A549 (cell line): ENCODE data around the gene NTNG1. TPM values are rescaled to one million over a fixed set of nuclear protein-coding genes. Genes with fewer than 3 reads are reported as not detected.
A peak's percentile ranks its signal among the peaks of the same experiment; 100 is the strongest.

Experiments used
- ATAC-seq, 2 experiments: fragments of 200-7000 bp in 1 of 2; fragments of >200 bp in 1 of 2; cut with Nextera tagmentation in 1 of 2; cut with Tn5 transposase in 1 of 2; 3 replicates each; pipeline versions ENCODE4 v1.8.0 to v1.9.1; 2018 to 2020; ENCODE audit warnings: mild to moderate bottlenecking in 1 of 2, moderate library complexity in 1 of 2
- CTCF ChIA-PET: fragments of 300-600 bp; sonication (Branson Sonifier 250); formaldehyde crosslinking; extraction: SDS; loops from one replicate; lab custom pipeline; 2021; ENCODE audit warnings: antibody characterized with exemption, inconsistent platforms; lab: Yijun Ruan, JAX
- POLR2A ChIA-PET: fragments of 350-600 bp; formaldehyde crosslinking; extraction: SDS; loops from one replicate; lab custom pipeline; 2021; ENCODE audit warnings: antibody characterized with exemption, inconsistent platforms; lab: Yijun Ruan, JAX
- DNase-seq, 2 experiments: peaks; one replicate each; pipeline versions ENCODE4 v3.0.0 to v3.0.0-alpha.2; 2011 to 2016; ENCODE audit warnings: low read depth in 1 of 2, low spot score in 1 of 2
- FAIRE-seq: peaks from 2 replicates; lab custom pipeline; 2011; peaks lifted over from hg19 to GRCh38; lab: Jason Lieb, UNC
- H3K27ac ChIP-seq, 2 experiments: fragments of >200 bp; sonication (Bioruptor Twin); formaldehyde crosslinking; 3 replicates each; pipeline ENCODE4 v1.5.1; 2016 to 2017
- H3K4me1 ChIP-seq: fragments of >200 bp; sonication (Bioruptor Twin); formaldehyde crosslinking; 3 replicates; pipeline ENCODE4 v1.6.1; 2016
- H3K4me2 ChIP-seq: fragments of >200 bp; sonication (Bioruptor Twin); formaldehyde crosslinking; 3 replicates; pipeline ENCODE4 v1.6.1; 2016
- H3K4me3 ChIP-seq: fragments of >200 bp; sonication (Bioruptor Twin); formaldehyde crosslinking; 3 replicates; pipeline ENCODE4 v1.5.1; 2016
- H3K9me3 ChIP-seq: fragments of >200 bp; sonication (Bioruptor Twin); formaldehyde crosslinking; 3 replicates; pipeline ENCODE4 v1.6.1; 2016
- CHD2 ChIP-seq: fragments of 150-350 bp; IDR thresholded peaks from 2 replicates; pipeline ENCODE4 v1.6.1; 2014; ENCODE audit warnings: low read length; ENCODE audit not compliant: partially characterized antibody
- CTCF ChIP-seq: fragments of >200 bp; sonication (Bioruptor Twin); formaldehyde crosslinking; IDR thresholded peaks from 3 replicates; pipeline ENCODE4 v1.5.1; 2016
- EHF ChIP-seq: fragments of 250-450 bp; sonication (Bioruptor Pico); IDR thresholded peaks from 2 replicates; pipeline ENCODE4 v1.5.0; 2020; ENCODE audit warnings: mild to moderate bottlenecking
- EHMT2 ChIP-seq: fragments of 200-600 bp; sonication (generic); IDR thresholded peaks from 2 replicates; pipeline ENCODE4 v1.6.1; 2016; ENCODE audit warnings: antibody characterized with exemption, low read depth, mild to moderate bottlenecking, moderate library complexity
- ESRRA ChIP-seq: fragments of 150-350 bp; IDR thresholded peaks from 2 replicates; pipeline ENCODE4 v1.6.1; 2014; ENCODE audit warnings: mild to moderate bottlenecking, low read length, borderline replicate concordance
- FOSB ChIP-seq: fragments of 250-450 bp; sonication (Bioruptor Pico); IDR thresholded peaks from 2 replicates; pipeline ENCODE4 v1.5.0; 2020; ENCODE audit warnings: mild to moderate bottlenecking, moderate library complexity
- FOSL2 ChIP-seq, 2 experiments: fragments of 450-650 bp in 1 of 2; fragments of >200 bp in 1 of 2; sonication (Bioruptor Twin) in 1 of 2; formaldehyde crosslinking; IDR thresholded peaks; 2 replicates each; pipeline versions ENCODE4 v1.5.0 to v1.6.1; 2016 to 2020; ENCODE audit warnings: mild to moderate bottlenecking in 1 of 2, moderate library complexity in 1 of 2
- HEYL ChIP-seq: fragments of 250-450 bp; sonication (Bioruptor Pico); IDR thresholded peaks from 2 replicates; pipeline ENCODE4 v1.8.0; 2021; ENCODE audit warnings: mild to moderate bottlenecking, moderate library complexity
- KDM1A ChIP-seq: fragments of 200-600 bp; sonication (generic); IDR thresholded peaks from 2 replicates; pipeline ENCODE4 v1.6.1; 2016; ENCODE audit warnings: low read depth, mild to moderate bottlenecking
- NFE2L2 ChIP-seq: fragments of 150-350 bp; conservative IDR thresholded peaks from 2 replicates; pipeline ENCODE4 v1.6.1; 2014; ENCODE audit warnings: low read length
- NR3C1 ChIP-seq: fragments of >200 bp; sonication (Bioruptor Twin); formaldehyde crosslinking; IDR thresholded peaks from 3 replicates; pipeline ENCODE4 v1.6.1; 2017
- PBX3 ChIP-seq: IDR thresholded peaks from 2 replicates; pipeline ENCODE4 v1.6.1; 2012
- RAD21 ChIP-seq, 2 experiments: fragments of >200 bp in 1 of 2; sonication (Bioruptor Twin) in 1 of 2; formaldehyde crosslinking in 1 of 2; IDR thresholded peaks in 1 of 2; conservative IDR thresholded peaks in 1 of 2; 2 replicates in 1 of 2; 3 replicates in 1 of 2; pipeline ENCODE4 v1.6.1; 2012 to 2018; ENCODE audit warnings: inconsistent platforms in 1 of 2
- REST ChIP-seq: fragments of 200-600 bp; sonication (generic); IDR thresholded peaks from 2 replicates; pipeline ENCODE4 v1.6.1; 2016; ENCODE audit warnings: antibody characterized with exemption, mild to moderate bottlenecking, moderate library complexity
- SMC3 ChIP-seq: fragments of >200 bp; sonication (Bioruptor Twin); formaldehyde crosslinking; IDR thresholded peaks from 3 replicates; pipeline ENCODE4 v1.6.1; 2018; ENCODE audit warnings: inconsistent platforms
- SREBF2 ChIP-seq: fragments of 450-650 bp; IDR thresholded peaks from 2 replicates; pipeline ENCODE4 v1.6.1; 2014; ENCODE audit warnings: mild to moderate bottlenecking, moderate library complexity
- USF2 ChIP-seq: fragments of 450-650 bp; IDR thresholded peaks from 2 replicates; pipeline ENCODE4 v1.6.1; 2014; ENCODE audit warnings: antibody characterized with exemption
- ZC3H11A ChIP-seq: fragments of 450-650 bp; IDR thresholded peaks from 2 replicates; pipeline ENCODE4 v1.6.1; 2014; ENCODE audit warnings: antibody characterized with exemption, mild to moderate bottlenecking
- WGBS: methylation state at CpG from one replicate; pipeline ENCODE4 v1.1.6; 2017; ENCODE audit errors: missing lambda C conversion rate; 5-methylcytosine and 5-hydroxymethylcytosine counted together
- polyA plus RNA-seq, 4 experiments: library from polyadenylated mRNA; depleted of rRNA in 3 of 4; stranded (reverse); fragments of >200 nt; fragmentation: RNase III in 1 of 4; extraction: RNeasy Plus Mini Kit Qiagen cat#74134 plus additional on column Dnase treatment in 1 of 4; gene quantifications; 2 replicates in 3 of 4; 3 replicates in 1 of 4; pipeline ENCODE4 v1.2.3, GENCODE V29; 2011 to 2017

Gene NTNG1
- polyA plus RNA-seq, 2 of the 4 experiments (the other 2 are of a cell fraction), result not detected

- POLR2A ChIA-PET, result no interaction called here
- TF ChIP-seq CTCF (no peak), EHMT2 (no peak), USF2 (no peak), NR3C1 (no peak), SMC3 (no peak), FOSL2 (IDR thresholded peaks at IDR 0.05) (no peak), FOSL2 (CRISPR knock-in tag; IDR thresholded peaks at IDR 0.05) (no peak), ESRRA (no peak), EHF (no peak), SREBF2 (no peak), CHD2 (no peak), REST (no peak), FOSB (no peak)
- TF ChIP-seq, all 56 proteins: peak for 0
- H3K9me3 ChIP-seq, result no peaks in the 10 kb centered on the region
- FAIRE-seq (no peak), ATAC-seq (peak; percentile 47 to 69; a peak in 4 of 6 replicates), DNase-seq (no peak)
- CTCF ChIA-PET, result interaction anchor here (0.6 to 1.2 kb wide), 2 partner anchors 19 to 1167 kb away, joined by 4 to 5 read pairs; no protein-coding TSS in a partner anchor
- H3K27ac ChIP-seq, result 0 out of 6 replicates have a peak overlapping the region, but pooled peaks of 1 of the 2 experiments have one; percentile 14
- H3K4me1 ChIP-seq, result peaks cover 3% of the 10 kb centered on the region; the same call in 1 of the 3 replicates
- peak overlapping the region; percentile 46 for H3K4me3 ChIP-seq
- peak overlapping the region; percentile 89 for H3K4me2 ChIP-seq
- 2% methylated on average over 16 of the region's 41 CpGs for WGBS
Measured at GRCh38 chr1:107141491-107142126, 770 bp downstream of the NTNG1 start.

- POLR2A ChIA-PET, result interaction anchor here (0.7 kb wide), 1 partner anchor 606 kb away, joined by 3 read pairs; no protein-coding TSS in a partner anchor
- no peak overlapping the region for H3K27ac ChIP-seq
- CTCF ChIA-PET, result interaction anchor here (0.6 to 1.2 kb wide), 6 partner anchors 10 to 1168 kb away, joined by 3 to 5 read pairs (median 4); no protein-coding TSS in a partner anchor
- DNase-seq (peak in 1 of 2 experiments; percentile 36), ATAC-seq (peak; percentile 12 to 74; a peak in 3 of 6 replicates), FAIRE-seq (no peak)
- peaks cover 3% of the 10 kb centered on the region; the same call in 1 of the 3 replicates for H3K4me1 ChIP-seq
- no peaks in the 10 kb centered on the region for H3K9me3 ChIP-seq
- TF ChIP-seq PBX3, result no peak
- no peak for TF ChIP-seq ZC3H11A
- no peak for TF ChIP-seq KDM1A
- TF ChIP-seq NFE2L2, result no peak
- TF ChIP-seq HEYL, result no peak
- peak; percentile 30 to 38; a peak in 3 of 5 replicates for TF ChIP-seq RAD21 (conservative IDR thresholded peaks at IDR 0.05 in 1 of 2, IDR thresholded peaks at IDR 0.05 in 1 of 2)
- peak; percentile 64 for TF ChIP-seq SMC3
- TF ChIP-seq CTCF, result peak; percentile 63
- H3K4me2 ChIP-seq, result peak overlapping the region; percentile 89
- WGBS, result 0% methylated on average over 5 of the region's 5 CpGs
- H3K4me3 ChIP-seq, result peak overlapping the region; percentile 46
Measured at GRCh38 chr1:107142140-107142542, 1.3 kb downstream of the NTNG1 start.
